IMR-90 (cell line): ENCODE results near the gene PTGES2. TPM values are rescaled to one million over a fixed set of nuclear protein-coding genes. Genes with fewer than 3 reads are reported as not detected.

ENCODE experiments used
- ATAC-seq: fragments of 200-7000 bp; cut with Tn5 transposase; 2 replicates; pipeline ENCODE4 v1.9.1; 2020; ENCODE audit warnings: low read depth, mild to moderate bottlenecking, moderate library complexity
- BruUV-seq: library from RNA; stranded (reverse); fragments of 400-500 nt; replicated peaks from 2 replicates; lab custom pipeline; 2021; lab: Mats Ljungman, UMichigan
- CTCF ChIA-PET: fragments of 300-600 bp; formaldehyde crosslinking; extraction: SDS; loops from one replicate; lab custom pipeline; 2021; ENCODE audit warnings: antibody characterized with exemption; lab: Yijun Ruan, JAX
- POLR2A ChIA-PET: fragments of 300-600 bp; sonication (Branson Sonifier 250); formaldehyde crosslinking; loops from one replicate; lab custom pipeline; 2022; ENCODE audit warnings: antibody characterized with exemption; ENCODE audit not compliant: unreplicated experiment; lab: Charles Lee
- DNase-seq: peaks from one replicate; pipeline ENCODE4 v3.0.0; 2013
- H2AFZ ChIP-seq: replicated peaks from 2 replicates; pipeline ENCODE3; 2013; ENCODE audit warnings: low read length, mild to moderate bottlenecking; ENCODE audit not compliant: poor library complexity
- H2AK5ac ChIP-seq: 2 replicates; pipeline ENCODE4 v1.6.1; 2013; ENCODE audit warnings: low read depth, low read length, inconsistent platforms
- H2AK9ac ChIP-seq: replicated peaks from 2 replicates; pipeline ENCODE3; 2013; ENCODE audit warnings: mild to moderate bottlenecking, low read depth, low read length, moderate library complexity; ENCODE audit not compliant: poor library complexity
- H2BK120ac ChIP-seq: 2 replicates; pipeline ENCODE4 v1.6.1; 2013; ENCODE audit warnings: low read depth, low read length, inconsistent platforms
- H2BK15ac ChIP-seq: 3 replicates; pipeline ENCODE4 v1.6.1; 2013; ENCODE audit warnings: low read depth, low read length, inconsistent platforms
- H2BK20ac ChIP-seq: 2 replicates; pipeline ENCODE4 v1.6.1; 2013; ENCODE audit warnings: low read depth, mild to moderate bottlenecking, inconsistent platforms, low read length, moderate library complexity
- H2BK5ac ChIP-seq: 2 replicates; pipeline ENCODE4 v1.6.1; 2013; ENCODE audit warnings: mild to moderate bottlenecking, low read depth, low read length, inconsistent platforms; ENCODE audit not compliant: poor library complexity, severe bottlenecking
- H3K14ac ChIP-seq: replicated peaks from 2 replicates; pipeline ENCODE4 v1.6.1; 2013; ENCODE audit warnings: low read depth, low read length, inconsistent platforms
- H3K18ac ChIP-seq: 2 replicates; pipeline ENCODE4 v1.6.1; 2013; ENCODE audit warnings: low read depth, low read length, control low read depth
- H3K23ac ChIP-seq: 2 replicates; pipeline ENCODE4 v1.6.1; 2013; ENCODE audit warnings: low read depth, low read length, inconsistent platforms
- H3K27ac ChIP-seq: 2 replicates; pipeline ENCODE4 v1.5.1; 2013; ENCODE audit warnings: mild to moderate bottlenecking, control low read depth, low read length; ENCODE audit not compliant: insufficient read depth
- H3K27me3 ChIP-seq: 2 replicates; pipeline ENCODE4 v1.6.1; 2013; ENCODE audit warnings: low read length; ENCODE audit not compliant: control insufficient read depth, insufficient read depth
- H3K36me3 ChIP-seq: 2 replicates; pipeline ENCODE4 v1.6.1; 2013; ENCODE audit warnings: low read length, mixed read lengths; ENCODE audit not compliant: control insufficient read depth, insufficient read depth
- H3K4ac ChIP-seq: 2 replicates; pipeline ENCODE4 v1.6.1; 2013; ENCODE audit warnings: low read depth, low read length, inconsistent platforms
- H3K4me1 ChIP-seq: 2 replicates; pipeline ENCODE4 v1.6.1; 2013; ENCODE audit warnings: low read length, mixed read lengths; ENCODE audit not compliant: control insufficient read depth, insufficient read depth
- H3K4me2 ChIP-seq: 2 replicates; pipeline ENCODE4 v1.6.1; 2013; ENCODE audit warnings: low read depth, mild to moderate bottlenecking, control low read depth, low read length, moderate library complexity
- H3K4me3 ChIP-seq: 2 replicates; pipeline ENCODE4 v1.5.1; 2013; ENCODE audit warnings: low read depth, mild to moderate bottlenecking, control low read depth, low read length, moderate library complexity; ENCODE audit not compliant: insufficient read depth
- H3K56ac ChIP-seq: 2 replicates; pipeline ENCODE4 v1.6.1; 2013; ENCODE audit warnings: low read length, inconsistent platforms; ENCODE audit not compliant: insufficient read depth; ENCODE audit errors: extremely low read depth
- H3K79me1 ChIP-seq, 2 experiments: 2 replicates each; pipeline ENCODE4 v1.6.1; 2013; ENCODE audit warnings: low read length in 2 of 2, inconsistent platforms in 1 of 2, low read depth in 1 of 2
- H3K9ac ChIP-seq: 2 replicates; pipeline ENCODE4 v1.6.1; 2013; ENCODE audit warnings: low read depth, low read length, control low read depth
- H3K9me1 ChIP-seq: 2 replicates; pipeline ENCODE4 v1.6.1; 2013; ENCODE audit warnings: low read length, inconsistent platforms; ENCODE audit not compliant: insufficient read depth
- H3K9me3 ChIP-seq: 2 replicates; pipeline ENCODE4 v1.6.1; 2013; ENCODE audit warnings: low read length; ENCODE audit not compliant: control insufficient read depth, insufficient read depth
- H4K20me1 ChIP-seq: 2 replicates; pipeline ENCODE4 v1.6.1; 2013; ENCODE audit warnings: low read length, inconsistent platforms; ENCODE audit not compliant: insufficient read depth
- H4K5ac ChIP-seq: 2 replicates; pipeline ENCODE4 v1.6.1; 2013; ENCODE audit warnings: mild to moderate bottlenecking, low read depth, low read length, control low read depth
- H4K8ac ChIP-seq, 2 experiments: 2 replicates each; pipeline ENCODE4 v1.6.1; 2013; ENCODE audit warnings: low read depth in 2 of 2, low read length in 2 of 2, control low read depth in 1 of 2, inconsistent platforms in 1 of 2
- H4K91ac ChIP-seq: 2 replicates; pipeline ENCODE4 v1.6.1; 2013; ENCODE audit warnings: low read depth, low read length, inconsistent platforms; ENCODE audit not compliant: insufficient read depth
- BHLHE40 ChIP-seq: fragments of 150-350 bp; IDR thresholded peaks from 2 replicates; pipeline ENCODE4 v1.6.1; 2016; ENCODE audit warnings: mild to moderate bottlenecking, low read depth, low read length
- CEBPB ChIP-seq: IDR thresholded peaks from 2 replicates; pipeline ENCODE4 v1.6.1; 2012; ENCODE audit warnings: low read depth, low read length, improper control_type of control experiment
- FOS ChIP-seq: fragments of 150-350 bp; IDR thresholded peaks from 2 replicates; pipeline ENCODE4 v1.6.1; 2016; ENCODE audit warnings: low read depth, low read length
- MAFK ChIP-seq: IDR thresholded peaks from 2 replicates; pipeline ENCODE4 v1.6.1; 2012; ENCODE audit warnings: low read depth, low read length, improper control_type of control experiment
- NFE2L2 ChIP-seq: fragments of 150-350 bp; IDR thresholded peaks from 2 replicates; pipeline ENCODE4 v1.6.1; 2016; ENCODE audit warnings: low read depth, mild to moderate bottlenecking, low read length
- POLR2A ChIP-seq: IDR thresholded peaks from 2 replicates; pipeline ENCODE4 v1.6.1; 2012; ENCODE audit warnings: mild to moderate bottlenecking, low read depth, low read length
- RAD21 ChIP-seq: IDR thresholded peaks from 2 replicates; pipeline ENCODE4 v1.6.1; 2012; ENCODE audit warnings: low read length, improper control_type of control experiment
- RFX5 ChIP-seq: IDR thresholded peaks from 2 replicates; pipeline ENCODE4 v1.8.0; 2012; ENCODE audit warnings: low read depth, mild to moderate bottlenecking, low read length, moderate library complexity
- USF2 ChIP-seq: fragments of 150-350 bp; IDR thresholded peaks from 2 replicates; pipeline ENCODE4 v1.6.1; 2017; ENCODE audit warnings: mild to moderate bottlenecking, antibody characterized with exemption, low read length, low read depth
- WGBS, 2 experiments: methylation state at CpG; one replicate each; pipeline versions ENCODE4 v1.1.5 to v1.1.7; 2013; ENCODE audit warnings: missing lambda C conversion rate in 2 of 2; ENCODE audit not compliant: insufficient read length in 1 of 2; ENCODE audit errors: extremely low coverage in 2 of 2; 5-methylcytosine and 5-hydroxymethylcytosine counted together
- dilution Hi-C: fragments of 300-500 bp; cut with HindIII; formaldehyde crosslinking; loops from one replicate; pipeline ENCODE4 v1.14.3; 2018; ENCODE audit warnings: low sequenced_read_pairs; ENCODE audit not compliant: unreplicated experiment
- in situ Hi-C: fragments of 300-500 bp; cut with MboI; formaldehyde crosslinking; loops from 3 replicates; pipeline ENCODE4 v1.14.3; 2019; ENCODE audit warnings: low sequenced_read_pairs, inconsistent platforms, mixed read lengths
- intact Hi-C: fragments of 100-400 bp; cut with micrococcal nuclease; formaldehyde crosslinking; loops from 2 replicates; pipeline ENCODE4 v1.10.0; 2022
- polyA plus RNA-seq, 3 experiments: library from polyadenylated mRNA; depleted of rRNA; stranded (reverse); fragments of >200 nt; gene quantifications; 2 replicates each; pipeline ENCODE4 v1.2.3, GENCODE V29; 2012; ENCODE audit warnings: low replicate concordance in 1 of 3
- total RNA-seq: library from RNA; depleted of rRNA; stranded (reverse); fragments of >200 nt; gene quantifications from 2 replicates; pipeline ENCODE4 v1.2.3, GENCODE V29; 2012

Gene PTGES2
- total and polyA plus RNA-seq, 2 of the 4 experiments (the other 2 are of a cell fraction): 100 to 107 TPM

GRCh38 chr9:128169925-128170324, 42.4 kb upstream of the PTGES2 start:
- peaks cover 3% of the 10 kb centered on the region; the same call in 1 of the 2 replicates for H4K20me1 ChIP-seq
- peaks cover 9 to 40% of the 10 kb centered on the region in 2 experiments for H3K79me1 ChIP-seq
- no peak overlapping the region for H3K4me2 ChIP-seq
- H3K4me3 ChIP-seq: no peak overlapping the region
- intact Hi-C loops: no loop called here
- H3K27ac ChIP-seq: no peak overlapping the region
- no peak overlapping the region for H3K18ac ChIP-seq
- H3K4me1 ChIP-seq: peaks cover 3% of the 10 kb centered on the region; the same call in 1 of the 2 replicates
- no peak overlapping the region for H2AK9ac ChIP-seq
- H3K9me3 ChIP-seq: no peaks in the 10 kb centered on the region
- H2BK15ac ChIP-seq: no peak overlapping the region
- H2BK120ac ChIP-seq: no peak overlapping the region
- H3K9me1 ChIP-seq: peaks cover 18% of the 10 kb centered on the region
- in situ Hi-C loops: no loop called here
- POLR2A ChIA-PET: no interaction called here
- H3K14ac ChIP-seq: no peak overlapping the region
- TF ChIP-seq POLR2A: no peak
- TF ChIP-seq BHLHE40: no peak
- TF ChIP-seq FOS: no peak
- TF ChIP-seq USF2: no peak
- no peak for TF ChIP-seq MAFK
- no peak for TF ChIP-seq RFX5
- TF ChIP-seq RAD21: no peak
- no peak for TF ChIP-seq NFE2L2
- TF ChIP-seq CEBPB: no peak
- no peak for DNase-seq
- no peak overlapping the region for H4K8ac ChIP-seq
- no peak overlapping the region for H3K4ac ChIP-seq
- H4K5ac ChIP-seq: no peak overlapping the region
- H2AFZ ChIP-seq: no peak overlapping the region
- CTCF ChIA-PET: no interaction called here
- H4K91ac ChIP-seq: no peak overlapping the region
- H2BK5ac ChIP-seq: no peak overlapping the region
- no peak overlapping the region for H3K9ac ChIP-seq
- no peak overlapping the region for H2BK20ac ChIP-seq
- WGBS, 2 experiments: 84% methylated on average over 4 of the region's 8 CpGs; no CpG with 5 or more reads in 1 of the 2 experiments
- dilution Hi-C loops: no loop called here
- no peak overlapping the region for H2AK5ac ChIP-seq
- no peak overlapping the region for H3K56ac ChIP-seq
- ATAC-seq: no peak
- H3K36me3 ChIP-seq: peaks cover 43% of the 10 kb centered on the region
- H3K23ac ChIP-seq: no peak overlapping the region
- BruUV-seq: no TSS peak
- H3K27me3 ChIP-seq: no peaks in the 10 kb centered on the region
